22Rv1 (cell line): ENCODE measurements around the gene RPL7A.

ENCODE experiments used
- H3K27ac ChIP-seq: fragments of 450-650 bp; 2 replicates; pipeline ENCODE4 v1.5.1; 2017
- ZFX ChIP-seq: fragments of 450-650 bp; IDR thresholded peaks from 2 replicates; pipeline ENCODE4 v1.6.1; 2017; ENCODE audit warnings: antibody characterized with exemption, borderline replicate concordance
- TF ChIP-seq, protein P1 (sequence below): fragments of 450-650 bp; IDR thresholded peaks from 2 replicates; pipeline ENCODE4 v1.5.1; 2017; ENCODE audit warnings: mild to moderate bottlenecking

The RPL7A gene

DNA sequence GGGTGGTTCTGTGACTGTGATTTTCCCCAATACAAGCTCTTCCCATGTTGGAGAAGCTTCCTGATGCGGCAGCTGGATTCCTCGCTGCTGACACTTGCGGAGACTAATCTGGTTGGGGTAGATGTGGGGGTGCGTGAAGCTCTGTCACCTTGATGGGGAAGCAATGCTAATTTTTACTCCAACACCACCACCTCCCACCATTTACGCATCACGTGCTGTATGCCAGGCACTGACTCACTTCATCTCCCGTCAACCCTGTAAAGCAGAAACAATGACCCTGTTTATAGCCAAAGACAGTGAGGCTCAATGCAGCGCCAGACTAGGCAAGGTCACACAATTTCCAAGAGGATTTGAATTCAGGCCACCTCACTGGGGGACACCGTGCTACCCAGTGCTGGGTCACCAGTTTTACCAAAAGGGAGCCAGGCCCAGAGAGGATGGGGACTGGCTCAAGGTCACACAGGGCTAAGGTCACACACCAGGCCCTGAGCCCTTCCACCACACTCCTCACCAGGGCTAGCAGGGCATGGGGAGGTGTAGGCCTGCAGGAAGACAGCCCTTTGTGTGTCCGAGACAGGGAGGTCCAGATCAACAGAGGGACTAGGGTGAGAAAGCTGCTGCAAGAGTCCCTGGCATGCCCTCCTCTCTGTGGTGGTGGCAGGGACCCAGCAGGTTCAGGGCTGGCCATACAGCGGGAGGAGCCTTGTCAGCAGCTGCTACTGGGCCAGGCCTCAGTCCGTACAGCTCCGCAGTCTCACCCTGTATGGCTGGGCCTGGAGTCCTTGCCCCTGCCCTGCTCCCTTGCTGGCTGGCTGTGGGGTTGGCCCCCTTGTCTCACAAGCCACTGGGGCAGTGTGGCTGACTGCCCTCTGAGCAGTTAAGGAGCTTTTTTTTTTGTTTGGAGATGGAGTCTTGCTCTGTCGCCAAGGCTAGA is 31.4 kb downstream of the RPL7A start:
- no peak overlapping the region for H3K27ac ChIP-seq
- TF ChIP-seq, protein P1, sequence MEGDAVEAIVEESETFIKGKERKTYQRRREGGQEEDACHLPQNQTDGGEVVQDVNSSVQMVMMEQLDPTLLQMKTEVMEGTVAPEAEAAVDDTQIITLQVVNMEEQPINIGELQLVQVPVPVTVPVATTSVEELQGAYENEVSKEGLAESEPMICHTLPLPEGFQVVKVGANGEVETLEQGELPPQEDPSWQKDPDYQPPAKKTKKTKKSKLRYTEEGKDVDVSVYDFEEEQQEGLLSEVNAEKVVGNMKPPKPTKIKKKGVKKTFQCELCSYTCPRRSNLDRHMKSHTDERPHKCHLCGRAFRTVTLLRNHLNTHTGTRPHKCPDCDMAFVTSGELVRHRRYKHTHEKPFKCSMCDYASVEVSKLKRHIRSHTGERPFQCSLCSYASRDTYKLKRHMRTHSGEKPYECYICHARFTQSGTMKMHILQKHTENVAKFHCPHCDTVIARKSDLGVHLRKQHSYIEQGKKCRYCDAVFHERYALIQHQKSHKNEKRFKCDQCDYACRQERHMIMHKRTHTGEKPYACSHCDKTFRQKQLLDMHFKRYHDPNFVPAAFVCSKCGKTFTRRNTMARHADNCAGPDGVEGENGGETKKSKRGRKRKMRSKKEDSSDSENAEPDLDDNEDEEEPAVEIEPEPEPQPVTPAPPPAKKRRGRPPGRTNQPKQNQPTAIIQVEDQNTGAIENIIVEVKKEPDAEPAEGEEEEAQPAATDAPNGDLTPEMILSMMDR = no peak

DNA sequence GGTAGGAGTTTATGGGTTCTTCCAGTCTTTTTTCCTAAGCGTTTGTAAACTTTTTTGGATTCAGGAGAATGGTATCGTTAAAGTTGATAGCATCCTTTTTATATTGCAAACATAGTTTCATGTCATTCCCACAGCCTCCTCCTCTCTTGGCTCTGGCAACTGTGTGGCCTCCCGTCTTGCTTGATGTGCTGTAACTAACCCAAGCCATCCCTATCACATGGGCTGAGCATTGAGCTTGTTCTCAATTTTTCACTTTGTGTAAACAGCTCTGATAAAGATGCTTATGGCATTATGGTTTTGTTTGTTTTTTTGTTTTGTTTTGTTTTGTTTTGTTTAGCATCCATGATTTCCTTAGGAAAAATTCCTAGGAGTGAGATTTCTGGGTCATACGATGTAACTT is 32.7 kb downstream of the RPL7A start:
- H3K27ac ChIP-seq = no peak overlapping the region
- TF ChIP-seq, protein P1 = no peak
- no peak for TF ChIP-seq ZFX

DNA sequence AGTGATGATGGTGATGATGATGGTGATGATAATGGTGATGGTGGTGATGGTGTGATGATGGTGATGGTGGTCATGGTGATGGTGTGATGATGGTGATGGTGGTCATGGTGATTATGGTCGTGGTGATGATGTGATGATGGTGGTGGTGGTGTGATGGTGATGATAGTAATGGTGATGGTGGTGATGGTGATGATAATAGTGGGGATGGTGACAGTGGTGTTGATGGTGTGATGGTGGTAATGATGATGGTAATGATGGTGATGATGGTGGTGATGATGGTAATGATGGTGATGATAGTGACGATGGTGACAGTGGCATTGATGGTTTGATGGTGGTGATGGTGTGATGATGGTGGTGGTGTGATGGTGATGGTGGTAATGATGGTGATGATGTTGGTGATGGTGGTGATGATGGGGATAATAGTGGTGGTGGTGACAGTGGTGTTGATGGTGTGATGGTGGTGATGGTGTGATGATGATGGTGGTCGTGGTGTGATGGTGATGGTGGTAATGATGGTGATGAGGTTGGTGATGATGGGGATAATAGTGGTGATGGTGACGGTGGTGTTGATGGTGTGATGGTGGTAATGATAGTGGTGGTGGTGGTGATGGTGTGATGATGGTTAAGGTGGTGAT is 34.6 kb downstream of the RPL7A start:
- no peak for TF ChIP-seq ZFX
- no peak overlapping the region for H3K27ac ChIP-seq

DNA sequence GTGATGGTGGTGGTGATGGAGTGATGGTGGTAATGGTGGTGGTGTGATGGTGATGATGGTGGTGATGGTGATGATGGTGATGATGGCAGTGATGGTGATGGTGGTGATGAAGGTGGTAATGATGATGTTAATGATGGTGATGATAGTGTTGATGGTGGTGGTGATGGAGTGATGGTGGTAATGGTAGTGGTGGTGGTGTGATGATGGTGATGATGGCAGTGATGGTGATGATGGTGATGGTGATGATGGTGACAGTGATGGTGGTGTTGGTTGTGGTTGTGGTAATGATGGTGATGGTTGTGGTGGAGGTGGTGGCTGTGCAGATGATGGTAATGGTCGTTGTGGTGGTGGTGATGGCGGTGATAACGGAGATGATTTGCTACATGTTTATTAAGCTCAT is 35.4 kb downstream of the RPL7A start:
- TF ChIP-seq, protein P1 = no peak
- no peak for TF ChIP-seq ZFX
- H3K27ac ChIP-seq = no peak overlapping the region

DNA sequence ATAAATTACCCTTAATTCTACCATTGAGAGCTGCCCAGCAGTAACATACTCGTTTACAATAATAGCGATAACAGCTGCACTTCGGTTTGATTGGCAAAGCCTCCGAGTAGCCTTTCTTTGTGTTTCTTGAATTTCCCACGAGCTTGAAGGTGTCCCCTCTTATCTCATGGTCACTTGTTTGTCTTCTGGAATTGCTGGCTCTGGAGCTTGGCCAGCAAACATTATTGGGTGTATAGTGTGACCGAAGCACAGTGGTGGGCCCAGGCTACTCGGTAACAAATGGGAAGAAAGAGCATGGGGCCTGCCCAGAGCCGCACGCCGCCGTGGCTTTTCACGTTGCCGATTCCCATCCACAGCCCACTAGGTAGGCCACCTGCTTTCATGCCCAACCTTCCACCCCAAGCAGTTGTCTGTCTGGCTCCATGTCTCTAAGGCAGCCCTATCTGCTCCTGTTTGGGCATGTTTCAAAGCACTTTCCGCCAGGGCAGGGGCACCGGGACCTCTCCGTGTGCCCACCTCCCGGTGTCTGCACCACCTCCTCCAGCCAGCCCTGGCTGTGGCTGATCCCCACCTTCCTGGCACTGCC is 36.8 kb downstream of the RPL7A start:
- no peak overlapping the region for H3K27ac ChIP-seq
- TF ChIP-seq, protein P1 = no peak
- TF ChIP-seq ZFX = no peak

DNA sequence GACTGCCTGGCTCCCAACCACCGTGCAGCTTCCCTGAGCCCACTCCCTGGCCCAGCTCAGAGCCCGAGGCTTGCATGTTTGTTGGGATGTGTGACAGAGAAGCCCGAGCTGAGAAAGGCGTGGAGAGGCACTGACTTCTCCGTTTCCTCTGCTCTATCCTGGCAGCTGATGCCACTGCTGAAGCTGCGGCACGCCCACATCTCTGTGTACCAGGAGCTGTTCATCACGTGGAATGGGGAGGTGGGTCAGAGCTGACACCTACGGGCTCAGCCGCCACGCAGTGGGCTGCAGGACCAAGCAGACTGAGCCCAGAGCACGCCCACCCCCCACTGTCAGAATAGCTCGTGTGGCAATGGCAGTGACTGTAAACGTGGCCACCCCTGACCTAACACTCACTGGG is 37.4 kb downstream of the RPL7A start:
- no peak overlapping the region for H3K27ac ChIP-seq
- TF ChIP-seq ZFX = no peak
- TF ChIP-seq, protein P1 = no peak

DNA sequence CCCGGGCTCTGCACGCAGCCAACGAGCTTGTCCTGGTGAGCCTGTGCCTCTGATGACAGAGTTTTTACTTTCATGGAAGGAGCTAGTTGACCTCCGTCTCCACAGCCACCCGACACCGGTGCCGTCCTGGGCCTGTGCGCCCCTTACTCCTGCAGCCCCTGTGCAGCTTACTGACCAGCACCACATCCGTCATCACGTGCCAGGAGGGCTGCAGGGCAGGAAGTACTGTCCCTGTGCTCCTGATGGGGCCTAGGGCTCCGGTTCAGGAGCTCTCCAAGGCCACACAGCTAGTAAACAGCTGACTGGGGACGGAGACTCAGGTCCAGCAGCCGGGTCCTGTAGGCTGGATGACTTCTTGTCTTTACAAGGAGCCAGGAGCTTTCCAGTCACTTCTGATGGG is 38.3 kb downstream of the RPL7A start:
- TF ChIP-seq, protein P1 = no peak
- no peak for TF ChIP-seq ZFX
- H3K27ac ChIP-seq = no peak overlapping the region
